Smooth muscle cell of bladder (primary cell): ENCODE measurements around the gene RFXAP. TPM values are rescaled to one million over a fixed set of nuclear protein-coding genes. Genes with fewer than 3 reads are reported as not detected.

Experiments used
- total RNA-seq: library from RNA; depleted of rRNA; stranded (reverse); fragments of >200 nt; gene quantifications from 2 replicates; pipeline ENCODE4 v1.2.3, GENCODE V29; 2014

The RFXAP gene, protein sequence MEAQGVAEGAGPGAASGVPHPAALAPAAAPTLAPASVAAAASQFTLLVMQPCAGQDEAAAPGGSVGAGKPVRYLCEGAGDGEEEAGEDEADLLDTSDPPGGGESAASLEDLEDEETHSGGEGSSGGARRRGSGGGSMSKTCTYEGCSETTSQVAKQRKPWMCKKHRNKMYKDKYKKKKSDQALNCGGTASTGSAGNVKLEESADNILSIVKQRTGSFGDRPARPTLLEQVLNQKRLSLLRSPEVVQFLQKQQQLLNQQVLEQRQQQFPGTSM
- 1.3 and 1.4 TPM in 2 replicates for total RNA-seq

DNA sequence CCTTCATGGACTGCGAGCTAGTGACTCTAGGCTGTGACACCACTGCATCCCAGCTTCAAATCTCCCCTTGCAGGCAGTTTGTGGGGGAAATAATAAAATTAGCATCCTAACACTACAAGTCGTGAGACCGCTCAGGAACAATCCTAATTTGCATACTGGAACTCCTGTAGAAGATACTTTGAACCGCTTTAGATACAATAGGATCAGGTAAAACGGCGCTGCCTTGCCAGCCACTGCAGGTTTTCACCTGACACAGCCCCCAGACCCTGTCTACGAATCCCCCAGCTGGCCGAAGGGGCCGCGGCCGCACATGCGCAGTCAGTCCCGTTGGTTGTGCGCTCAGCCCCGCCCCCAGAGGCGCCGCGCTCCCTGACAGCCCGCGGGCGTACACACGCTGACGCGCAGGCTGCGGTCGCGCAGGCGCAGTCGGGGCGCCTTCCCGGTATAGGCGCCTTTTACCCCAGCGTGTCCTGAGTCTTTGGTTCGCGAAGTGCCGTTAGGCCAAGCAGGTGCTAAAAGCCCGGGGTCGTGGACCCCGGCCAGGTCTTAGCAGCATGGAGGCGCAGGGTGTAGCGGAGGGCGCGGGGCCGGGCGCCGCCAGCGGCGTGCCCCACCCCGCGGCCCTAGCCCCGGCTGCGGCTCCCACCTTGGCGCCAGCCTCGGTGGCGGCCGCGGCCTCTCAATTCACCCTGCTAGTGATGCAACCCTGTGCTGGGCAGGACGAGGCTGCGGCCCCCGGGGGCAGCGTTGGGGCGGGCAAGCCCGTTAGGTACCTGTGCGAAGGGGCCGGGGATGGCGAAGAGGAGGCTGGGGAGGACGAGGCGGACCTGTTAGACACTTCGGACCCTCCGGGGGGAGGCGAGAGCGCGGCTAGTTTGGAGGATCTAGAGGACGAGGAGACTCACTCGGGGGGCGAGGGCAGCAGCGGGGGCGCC, at the start of gene RFXAP:
Gene RFXAP (plus strand): TSS at position 419 of the 935 bp plus-strand sequence. CDS start 136 bp downstream, at position 555.

Other genes with a start within 250 kb of the RFXAP start
- under 0.01 TPM in 1 of 2 replicates, not detected in the other for gene SERTM1, start 145.2 kb upstream of the RFXAP start, total RNA-seq
- 7.4 and 10.3 TPM in 2 replicates for gene SMAD9, start 101.0 kb downstream of the RFXAP start, total RNA-seq
- 44.5 and 48.2 TPM in 2 replicates for gene ALG5, start 180.1 kb downstream of the RFXAP start, total RNA-seq
- gene EXOSC8, start 181.6 kb downstream of the RFXAP start, total RNA-seq, result 14.1 and 19.6 TPM in 2 replicates
- gene SUPT20H, start 240.5 kb downstream of the RFXAP start, total RNA-seq, result 30.2 and 38.4 TPM in 2 replicates